HepG2 (cell line): ENCODE results near the gene ADM. TPM values are rescaled to one million over a fixed set of nuclear protein-coding genes. Genes with fewer than 3 reads are reported as not detected.

ENCODE experiments used
- CCDC6 ChIP-seq: sonication (generic); formaldehyde crosslinking; IDR thresholded peaks from 2 replicates; pipeline ENCODE4 v1.8.1; 2022; ENCODE audit warnings: mild to moderate bottlenecking, missing genetic modification reagents, moderate library complexity
- IKZF4 ChIP-seq: sonication (generic); formaldehyde crosslinking; IDR thresholded peaks from 2 replicates; pipeline ENCODE4 v1.5.1; 2020; ENCODE audit warnings: borderline replicate concordance, mild to moderate bottlenecking, low read depth, missing genetic modification reagents; ENCODE audit errors: not compliant biosample characterization
- KDM1A ChIP-seq: IDR thresholded peaks from 2 replicates; pipeline ENCODE4 v1.6.1; 2016; ENCODE audit warnings: missing compliant biosample characterization
- PHF5A ChIP-seq: IDR thresholded peaks from one replicate; pipeline ENCODE4 v1.6.1; 2018; ENCODE audit warnings: low read depth, missing genetic modification reagents; ENCODE audit not compliant: unreplicated experiment
- ZNF136 ChIP-seq: sonication (generic); formaldehyde crosslinking; IDR thresholded peaks from 2 replicates; pipeline ENCODE4 v1.8.1; 2022; ENCODE audit warnings: low read depth, mild to moderate bottlenecking, moderate library complexity, missing genetic modification reagents
- ZNF343 ChIP-seq: sonication (generic); formaldehyde crosslinking; IDR thresholded peaks from 2 replicates; pipeline ENCODE4 v1.4.0; 2020; ENCODE audit warnings: mild to moderate bottlenecking, missing genetic modification reagents
- ZNF761 ChIP-seq: sonication (generic); formaldehyde crosslinking; conservative IDR thresholded peaks from 2 replicates; pipeline ENCODE4 v1.4.0; 2020; ENCODE audit warnings: mild to moderate bottlenecking, missing genetic modification reagents
- ZNF781 ChIP-seq: sonication (generic); formaldehyde crosslinking; IDR thresholded peaks from 2 replicates; pipeline ENCODE4 v1.5.1; 2020; ENCODE audit warnings: borderline replicate concordance, mild to moderate bottlenecking, missing genetic modification reagents; ENCODE audit errors: not compliant biosample characterization
- ZNF83 ChIP-seq: sonication (generic); formaldehyde crosslinking; IDR thresholded peaks from 2 replicates; pipeline ENCODE4 v1.4.0; 2020; ENCODE audit warnings: missing genetic modification reagents, mild to moderate bottlenecking, borderline replicate concordance
- polyA plus RNA-seq, 8 experiments: library from polyadenylated mRNA; depleted of rRNA in 3 of 8; stranded (reverse) in 7 of 8; unstranded in 1 of 8; fragments of >200 nt; fragmentation: Illumina TruSeq in 4 of 8; extraction: Trizol in 4 of 8; gene quantifications; 2 replicates each; pipeline versions ENCODE4 v1.2.1 to v1.2.3, GENCODE V29; 2011 to 2016; ENCODE audit warnings: low read depth in 4 of 8, missing spikeins in 1 of 8, mixed read lengths in 1 of 8; ENCODE audit not compliant: insufficient read depth in 1 of 8
- total RNA-seq, 5 experiments: library from RNA; depleted of rRNA; stranded (reverse); fragments of >200 nt; fragmentation: Illumina TruSeq; extraction: Trizol; gene quantifications; 2 replicates each; pipeline ENCODE4 v1.2.3, GENCODE V29; 2016; ENCODE audit warnings: low read depth in 1 of 5
- TF ChIP-seq, protein P1 (sequence below): sonication (generic); formaldehyde crosslinking; IDR thresholded peaks from 2 replicates; pipeline ENCODE4 v1.5.0; 2020; ENCODE audit warnings: missing genetic modification reagents
- TF ChIP-seq, protein P2 (sequence below): IDR thresholded peaks from 2 replicates; pipeline ENCODE4 v1.6.1; 2012; ENCODE audit warnings: low read depth, low read length, improper control_type of control experiment
- TF ChIP-seq, protein P3 (sequence below): sonication (generic); formaldehyde crosslinking; IDR thresholded peaks from 2 replicates; pipeline ENCODE4 v1.5.0; 2020; ENCODE audit warnings: mild to moderate bottlenecking, low read depth, missing genetic modification reagents, borderline replicate concordance
- TF ChIP-seq, protein P4 (sequence below): sonication (generic); formaldehyde crosslinking; conservative IDR thresholded peaks from 2 replicates; pipeline ENCODE4 v1.8.0; 2022; ENCODE audit warnings: low read depth, missing genetic modification reagents
- TF ChIP-seq, protein P5 (sequence below): sonication (generic); formaldehyde crosslinking; IDR thresholded peaks from 2 replicates; pipeline ENCODE4 v1.4.0; 2020; ENCODE audit warnings: missing genetic modification reagents, borderline replicate concordance
- TF ChIP-seq, protein P6 (sequence below): sonication (generic); formaldehyde crosslinking; IDR thresholded peaks from 2 replicates; pipeline ENCODE4 v1.9.0; 2021; ENCODE audit warnings: missing genetic modification reagents, borderline replicate concordance

The ADM gene
- total and polyA plus RNA-seq, 2 of the 13 experiments (the other 11 are each of a cell fraction or from before 2014, with no cell fraction given) = 10.7 to 26.1 TPM

DNA sequence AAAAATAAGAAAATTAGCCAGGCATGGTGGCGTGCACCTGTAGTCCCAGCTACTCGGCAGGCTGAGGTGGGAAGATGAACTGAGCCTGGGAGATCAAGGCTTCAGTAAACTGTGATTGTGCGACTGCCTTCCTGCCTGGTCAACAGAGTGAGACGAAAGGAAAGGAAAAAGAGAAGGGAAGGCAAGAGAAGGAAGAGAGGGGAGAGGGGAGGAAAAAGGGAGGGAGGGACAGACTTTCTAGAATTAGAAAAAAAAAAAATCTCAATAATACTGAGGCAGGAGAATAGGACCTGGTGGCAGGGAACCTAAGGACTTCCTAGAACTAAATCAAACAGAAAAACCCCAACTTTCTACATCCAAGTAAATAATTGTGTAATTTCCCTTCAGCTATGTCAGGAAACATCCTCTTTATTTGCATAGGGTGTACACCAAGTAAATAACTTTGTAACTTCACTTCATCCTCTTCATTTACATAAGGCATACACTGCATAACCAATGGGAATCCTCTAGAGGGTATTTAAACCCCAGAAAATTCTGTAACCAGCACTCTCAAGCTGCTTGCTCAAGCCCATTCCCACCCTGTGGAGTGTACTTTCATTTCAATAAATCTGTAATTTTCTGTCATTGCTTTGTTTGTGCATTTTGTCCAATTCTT lies 19.6 kb upstream of the ADM start (continued):
- TF ChIP-seq, protein P1, sequence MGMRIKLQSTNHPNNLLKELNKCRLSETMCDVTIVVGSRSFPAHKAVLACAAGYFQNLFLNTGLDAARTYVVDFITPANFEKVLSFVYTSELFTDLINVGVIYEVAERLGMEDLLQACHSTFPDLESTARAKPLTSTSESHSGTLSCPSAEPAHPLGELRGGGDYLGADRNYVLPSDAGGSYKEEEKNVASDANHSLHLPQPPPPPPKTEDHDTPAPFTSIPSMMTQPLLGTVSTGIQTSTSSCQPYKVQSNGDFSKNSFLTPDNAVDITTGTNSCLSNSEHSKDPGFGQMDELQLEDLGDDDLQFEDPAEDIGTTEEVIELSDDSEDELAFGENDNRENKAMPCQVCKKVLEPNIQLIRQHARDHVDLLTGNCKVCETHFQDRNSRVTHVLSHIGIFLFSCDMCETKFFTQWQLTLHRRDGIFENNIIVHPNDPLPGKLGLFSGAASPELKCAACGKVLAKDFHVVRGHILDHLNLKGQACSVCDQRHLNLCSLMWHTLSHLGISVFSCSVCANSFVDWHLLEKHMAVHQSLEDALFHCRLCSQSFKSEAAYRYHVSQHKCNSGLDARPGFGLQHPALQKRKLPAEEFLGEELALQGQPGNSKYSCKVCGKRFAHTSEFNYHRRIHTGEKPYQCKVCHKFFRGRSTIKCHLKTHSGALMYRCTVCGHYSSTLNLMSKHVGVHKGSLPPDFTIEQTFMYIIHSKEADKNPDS (CRISPR knock-in tag) = no peak
- TF ChIP-seq ZNF343 (CRISPR knock-in tag) (no peak), KDM1A (CRISPR knock-in tag) (no peak), PHF5A (no peak), IKZF4 (no peak), ZNF761 (CRISPR knock-in tag) (no peak), ZNF781 (CRISPR knock-in tag) (no peak), ZNF83 (CRISPR knock-in tag) (no peak), ZNF136 (no peak), CCDC6 (CRISPR knock-in tag) (no peak)
- TF ChIP-seq, protein P2, sequence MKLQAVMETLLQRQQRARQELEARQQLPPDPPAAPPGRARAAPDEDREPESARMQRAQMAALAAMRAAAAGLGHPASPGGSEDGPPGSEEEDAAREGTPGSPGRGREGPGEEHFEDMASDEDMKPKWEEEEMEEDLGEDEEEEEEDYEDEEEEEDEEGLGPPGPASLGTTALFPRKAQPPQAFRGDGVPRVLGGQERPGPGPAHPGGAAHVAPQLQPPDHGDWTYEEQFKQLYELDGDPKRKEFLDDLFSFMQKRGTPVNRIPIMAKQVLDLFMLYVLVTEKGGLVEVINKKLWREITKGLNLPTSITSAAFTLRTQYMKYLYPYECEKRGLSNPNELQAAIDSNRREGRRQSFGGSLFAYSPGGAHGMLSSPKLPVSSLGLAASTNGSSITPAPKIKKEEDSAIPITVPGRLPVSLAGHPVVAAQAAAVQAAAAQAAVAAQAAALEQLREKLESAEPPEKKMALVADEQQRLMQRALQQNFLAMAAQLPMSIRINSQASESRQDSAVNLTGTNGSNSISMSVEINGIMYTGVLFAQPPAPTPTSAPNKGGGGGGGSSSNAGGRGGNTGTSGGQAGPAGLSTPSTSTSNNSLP = peak; percentile 72
- TF ChIP-seq, protein P3, sequence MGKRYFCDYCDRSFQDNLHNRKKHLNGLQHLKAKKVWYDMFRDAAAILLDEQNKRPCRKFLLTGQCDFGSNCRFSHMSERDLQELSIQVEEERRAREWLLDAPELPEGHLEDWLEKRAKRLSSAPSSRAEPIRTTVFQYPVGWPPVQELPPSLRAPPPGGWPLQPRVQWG = no peak
- TF ChIP-seq, protein P4, sequence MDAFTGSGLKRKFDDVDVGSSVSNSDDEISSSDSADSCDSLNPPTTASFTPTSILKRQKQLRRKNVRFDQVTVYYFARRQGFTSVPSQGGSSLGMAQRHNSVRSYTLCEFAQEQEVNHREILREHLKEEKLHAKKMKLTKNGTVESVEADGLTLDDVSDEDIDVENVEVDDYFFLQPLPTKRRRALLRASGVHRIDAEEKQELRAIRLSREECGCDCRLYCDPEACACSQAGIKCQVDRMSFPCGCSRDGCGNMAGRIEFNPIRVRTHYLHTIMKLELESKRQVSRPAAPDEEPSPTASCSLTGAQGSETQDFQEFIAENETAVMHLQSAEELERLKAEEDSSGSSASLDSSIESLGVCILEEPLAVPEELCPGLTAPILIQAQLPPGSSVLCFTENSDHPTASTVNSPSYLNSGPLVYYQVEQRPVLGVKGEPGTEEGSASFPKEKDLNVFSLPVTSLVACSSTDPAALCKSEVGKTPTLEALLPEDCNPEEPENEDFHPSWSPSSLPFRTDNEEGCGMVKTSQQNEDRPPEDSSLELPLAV = no peak
- TF ChIP-seq, protein P5, sequence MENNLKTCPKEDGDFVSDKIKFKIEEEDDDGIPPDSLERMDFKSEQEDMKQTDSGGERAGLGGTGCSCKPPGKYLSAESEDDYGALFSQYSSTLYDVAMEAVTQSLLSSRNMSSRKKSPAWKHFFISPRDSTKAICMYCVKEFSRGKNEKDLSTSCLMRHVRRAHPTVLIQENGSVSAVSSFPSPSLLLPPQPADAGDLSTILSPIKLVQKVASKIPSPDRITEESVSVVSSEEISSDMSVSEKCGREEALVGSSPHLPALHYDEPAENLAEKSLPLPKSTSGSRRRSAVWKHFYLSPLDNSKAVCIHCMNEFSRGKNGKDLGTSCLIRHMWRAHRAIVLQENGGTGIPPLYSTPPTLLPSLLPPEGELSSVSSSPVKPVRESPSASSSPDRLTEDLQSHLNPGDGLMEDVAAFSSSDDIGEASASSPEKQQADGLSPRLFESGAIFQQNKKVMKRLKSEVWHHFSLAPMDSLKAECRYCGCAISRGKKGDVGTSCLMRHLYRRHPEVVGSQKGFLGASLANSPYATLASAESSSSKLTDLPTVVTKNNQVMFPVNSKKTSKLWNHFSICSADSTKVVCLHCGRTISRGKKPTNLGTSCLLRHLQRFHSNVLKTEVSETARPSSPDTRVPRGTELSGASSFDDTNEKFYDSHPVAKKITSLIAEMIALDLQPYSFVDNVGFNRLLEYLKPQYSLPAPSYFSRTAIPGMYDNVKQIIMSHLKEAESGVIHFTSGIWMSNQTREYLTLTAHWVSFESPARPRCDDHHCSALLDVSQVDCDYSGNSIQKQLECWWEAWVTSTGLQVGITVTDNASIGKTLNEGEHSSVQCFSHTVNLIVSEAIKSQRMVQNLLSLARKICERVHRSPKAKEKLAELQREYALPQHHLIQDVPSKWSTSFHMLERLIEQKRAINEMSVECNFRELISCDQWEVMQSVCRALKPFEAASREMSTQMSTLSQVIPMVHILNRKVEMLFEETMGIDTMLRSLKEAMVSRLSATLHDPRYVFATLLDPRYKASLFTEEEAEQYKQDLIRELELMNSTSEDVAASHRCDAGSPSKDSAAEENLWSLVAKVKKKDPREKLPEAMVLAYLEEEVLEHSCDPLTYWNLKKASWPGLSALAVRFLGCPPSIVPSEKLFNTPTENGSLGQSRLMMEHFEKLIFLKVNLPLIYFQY (CRISPR knock-in tag) = no peak
- TF ChIP-seq, protein P6, sequence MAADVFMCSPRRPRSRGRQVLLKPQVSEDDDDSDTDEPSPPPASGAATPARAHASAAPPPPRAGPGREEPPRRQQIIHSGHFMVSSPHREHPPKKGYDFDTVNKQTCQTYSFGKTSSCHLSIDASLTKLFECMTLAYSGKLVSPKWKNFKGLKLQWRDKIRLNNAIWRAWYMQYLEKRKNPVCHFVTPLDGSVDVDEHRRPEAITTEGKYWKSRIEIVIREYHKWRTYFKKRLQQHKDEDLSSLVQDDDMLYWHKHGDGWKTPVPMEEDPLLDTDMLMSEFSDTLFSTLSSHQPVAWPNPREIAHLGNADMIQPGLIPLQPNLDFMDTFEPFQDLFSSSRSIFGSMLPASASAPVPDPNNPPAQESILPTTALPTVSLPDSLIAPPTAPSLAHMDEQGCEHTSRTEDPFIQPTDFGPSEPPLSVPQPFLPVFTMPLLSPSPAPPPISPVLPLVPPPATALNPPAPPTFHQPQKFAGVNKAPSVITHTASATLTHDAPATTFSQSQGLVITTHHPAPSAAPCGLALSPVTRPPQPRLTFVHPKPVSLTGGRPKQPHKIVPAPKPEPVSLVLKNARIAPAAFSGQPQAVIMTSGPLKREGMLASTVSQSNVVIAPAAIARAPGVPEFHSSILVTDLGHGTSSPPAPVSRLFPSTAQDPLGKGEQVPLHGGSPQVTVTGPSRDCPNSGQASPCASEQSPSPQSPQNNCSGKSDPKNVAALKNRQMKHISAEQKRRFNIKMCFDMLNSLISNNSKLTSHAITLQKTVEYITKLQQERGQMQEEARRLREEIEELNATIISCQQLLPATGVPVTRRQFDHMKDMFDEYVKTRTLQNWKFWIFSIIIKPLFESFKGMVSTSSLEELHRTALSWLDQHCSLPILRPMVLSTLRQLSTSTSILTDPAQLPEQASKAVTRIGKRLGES = no peak
